Large intestine (tissue), 3 donors: Measurements from ENCODE around the gene VPS26B. TPM values are rescaled to one million over a fixed set of nuclear protein-coding genes. Genes with fewer than 3 reads are reported as not detected.

Experiments
- DNase-seq, 2 donors: peaks; one replicate each; pipeline versions ENCODE4 v3.0.0 to v3.0.0-alpha.2; 2013
- H3K27ac ChIP-seq: one replicate; pipeline ENCODE4 v1.5.1; 2013; ENCODE audit warnings: low read length
- H3K27me3 ChIP-seq: 2 replicates; pipeline ENCODE4 v1.6.1; 2013; ENCODE audit warnings: low read length; ENCODE audit not compliant: control insufficient read depth, insufficient read depth
- H3K36me3 ChIP-seq: 2 replicates; pipeline ENCODE4 v1.6.1; 2013; ENCODE audit warnings: low read length; ENCODE audit not compliant: control insufficient read depth, insufficient read depth
- H3K4me1 ChIP-seq: one replicate; pipeline ENCODE4 v1.6.1; 2013; ENCODE audit warnings: low read length; ENCODE audit not compliant: control insufficient read depth, insufficient read depth
- H3K4me3 ChIP-seq: one replicate; pipeline ENCODE4 v1.5.1; 2013; ENCODE audit warnings: low read length
- H3K9me3 ChIP-seq: one replicate; pipeline ENCODE4 v1.6.1; 2013; ENCODE audit warnings: mild to moderate bottlenecking, low read depth, low read length, moderate library complexity; ENCODE audit not compliant: control insufficient read depth
- whole genome bisulfite sequencing: methylation state at CpG from one replicate; pipeline ENCODE4 v1.1.5; 2013; ENCODE audit warnings: low lambda C conversion rate; ENCODE audit not compliant: insufficient coverage; 5-methylcytosine and 5-hydroxymethylcytosine counted together
- polyA plus RNA-seq: library from polyadenylated mRNA; unstranded; fragments of 120-200 nt; gene quantifications from one replicate; pipeline ENCODE4 v1.2.1, GENCODE V29; 2013

Gene VPS26B
- polyA plus RNA-seq, 1 donor, result 49.7 TPM

DNA sequence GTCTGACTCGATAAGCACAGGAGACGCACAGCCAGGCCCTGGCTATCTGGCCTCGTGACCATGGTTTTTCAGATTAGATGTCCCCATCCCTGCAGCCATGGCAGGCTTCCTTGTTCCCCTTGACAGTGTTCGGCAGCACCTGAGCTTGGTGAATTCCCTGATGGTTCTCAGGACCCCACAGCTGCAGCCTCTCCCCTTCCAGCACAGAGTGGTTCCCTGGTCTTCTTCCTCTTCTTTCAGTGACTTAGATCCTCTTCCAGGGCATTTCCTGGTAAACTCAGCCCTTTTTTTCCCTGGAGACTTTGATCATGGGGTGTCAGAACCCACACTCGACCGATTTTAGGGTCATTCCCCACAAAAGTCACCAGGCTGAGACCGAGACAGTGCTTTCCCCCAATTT lies 66.2 kb downstream of the VPS26B start:
- peaks cover 12% of the 10 kb centered on the region for H3K27me3 ChIP-seq
- H3K4me1 ChIP-seq, result no peaks in the 10 kb centered on the region
- 100% methylated on average over 1 of the region's 7 CpGs for WGBS
- H3K9me3 ChIP-seq, result no peaks in the 10 kb centered on the region
- H3K36me3 ChIP-seq, result no peaks in the 10 kb centered on the region
- no peak overlapping the region for H3K27ac ChIP-seq
- no peak overlapping the region for H3K4me3 ChIP-seq
- no peak for DNase-seq

DNA sequence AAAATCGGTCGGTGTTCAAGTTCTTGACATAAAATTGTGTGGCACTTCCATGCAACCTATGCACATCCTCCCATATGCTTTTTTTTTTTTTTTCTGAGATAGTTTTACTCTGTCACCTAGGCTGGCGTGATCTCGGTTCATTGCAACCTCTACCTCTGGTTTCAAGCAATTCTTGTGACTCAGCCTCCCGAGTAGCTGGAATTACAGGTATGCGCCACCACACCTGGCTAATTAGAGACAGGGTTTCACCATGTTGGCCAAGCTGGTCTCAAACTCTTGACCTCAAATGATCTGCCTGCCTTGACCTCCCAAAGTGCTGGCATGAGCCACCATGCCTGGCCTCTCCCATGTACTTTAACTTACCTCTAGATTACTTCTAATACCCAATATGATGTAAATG lies 66.7 kb downstream of the VPS26B start:
- 100% methylated on average over 2 of the region's 6 CpGs for WGBS
- no peak for DNase-seq
- H3K27me3 ChIP-seq, result peaks cover 12% of the 10 kb centered on the region
- no peaks in the 10 kb centered on the region for H3K36me3 ChIP-seq
- no peaks in the 10 kb centered on the region for H3K4me1 ChIP-seq
- no peaks in the 10 kb centered on the region for H3K9me3 ChIP-seq
- no peak overlapping the region for H3K4me3 ChIP-seq
- no peak overlapping the region for H3K27ac ChIP-seq

DNA sequence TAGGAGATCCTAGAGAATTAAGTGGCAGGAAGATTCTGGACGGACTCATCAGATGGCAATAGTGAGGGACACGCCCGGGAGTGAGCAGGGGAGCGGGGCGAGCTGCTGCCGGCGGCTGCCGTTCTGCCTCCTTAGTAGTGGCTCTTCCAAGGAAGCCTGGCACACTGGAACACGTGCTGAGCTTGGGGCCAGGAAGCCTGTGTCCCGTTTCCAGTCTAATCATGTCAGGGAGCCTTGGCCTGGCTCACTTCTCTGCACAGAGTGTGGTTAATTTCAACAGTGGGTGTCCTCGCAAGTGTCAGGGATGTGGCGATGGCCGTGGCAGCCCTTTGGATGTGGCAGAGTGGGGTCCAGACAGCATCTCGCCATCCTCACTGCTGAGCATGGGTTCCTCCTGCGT lies 68.2 kb downstream of the VPS26B start:
- H3K36me3 ChIP-seq, result no peaks in the 10 kb centered on the region

DNA sequence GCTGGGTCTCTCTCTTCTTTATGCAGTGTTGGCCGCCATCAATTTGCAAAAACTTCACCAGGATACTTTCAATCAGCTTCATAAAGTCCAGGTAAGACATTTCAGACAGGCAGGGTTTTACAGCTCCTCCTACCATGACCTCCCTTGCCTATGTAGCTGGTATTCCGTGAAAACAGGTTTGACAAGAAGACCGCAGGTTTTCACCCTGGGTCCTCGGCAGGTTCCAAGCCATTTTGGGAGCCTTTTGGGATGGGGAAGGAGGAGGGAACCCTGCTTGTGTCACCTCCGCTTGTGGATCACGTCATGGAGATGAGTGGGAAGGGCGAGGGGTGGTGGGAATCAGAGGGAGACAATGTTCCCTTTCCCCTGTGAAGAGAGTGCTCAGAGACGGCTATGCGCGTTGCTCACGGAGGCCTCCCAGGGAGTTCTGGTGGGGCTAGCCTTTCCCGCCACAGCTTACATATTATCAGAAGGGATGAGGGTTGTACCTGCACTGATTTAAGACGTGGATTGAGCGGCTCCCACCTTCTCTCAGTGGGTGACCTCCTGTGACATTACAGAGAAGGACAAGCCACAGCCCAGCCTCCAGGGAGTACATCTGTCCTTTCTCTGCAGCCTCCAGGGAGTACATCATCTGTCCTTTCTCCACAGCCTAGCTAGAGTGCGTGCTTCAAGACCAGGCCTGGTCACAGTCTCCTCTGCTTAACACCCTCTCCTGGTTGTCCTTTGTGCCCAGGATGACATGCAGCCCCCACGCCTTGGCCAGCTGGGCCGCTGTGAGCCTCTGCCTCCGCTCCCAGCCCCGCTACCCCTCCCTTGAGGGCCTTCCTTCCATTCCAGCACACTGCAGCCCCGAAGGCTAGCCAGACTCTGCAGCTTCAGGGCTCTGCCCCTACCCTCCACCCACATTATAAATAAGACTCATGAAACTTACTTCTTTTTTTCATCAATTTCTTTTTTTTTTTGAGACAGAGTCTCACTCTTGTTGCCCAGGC lies 68.9 kb downstream of the VPS26B start:
- Histone ChIP-seq H3K27me3 (peaks cover 9% of the 10 kb centered on the region), H3K4me3 (no peak overlapping the region), H3K27ac (no peak overlapping the region), H3K36me3 (no peaks in the 10 kb centered on the region), H3K4me1 (no peaks in the 10 kb centered on the region), H3K9me3 (no peaks in the 10 kb centered on the region)
- 100% methylated on average over 1 of the region's 20 CpGs for WGBS
- no peak for DNase-seq

More for the DNA sequence above, 68.2 kb downstream of the VPS26B start:
- WGBS, result no CpG with 5 or more reads among the region's 15 CpGs
- H3K9me3 ChIP-seq, result no peaks in the 10 kb centered on the region
- DNase-seq, result no peak
- H3K4me3 ChIP-seq, result no peak overlapping the region
- no peaks in the 10 kb centered on the region for H3K4me1 ChIP-seq
- H3K27me3 ChIP-seq, result peaks cover 12% of the 10 kb centered on the region
- no peak overlapping the region for H3K27ac ChIP-seq

DNA sequence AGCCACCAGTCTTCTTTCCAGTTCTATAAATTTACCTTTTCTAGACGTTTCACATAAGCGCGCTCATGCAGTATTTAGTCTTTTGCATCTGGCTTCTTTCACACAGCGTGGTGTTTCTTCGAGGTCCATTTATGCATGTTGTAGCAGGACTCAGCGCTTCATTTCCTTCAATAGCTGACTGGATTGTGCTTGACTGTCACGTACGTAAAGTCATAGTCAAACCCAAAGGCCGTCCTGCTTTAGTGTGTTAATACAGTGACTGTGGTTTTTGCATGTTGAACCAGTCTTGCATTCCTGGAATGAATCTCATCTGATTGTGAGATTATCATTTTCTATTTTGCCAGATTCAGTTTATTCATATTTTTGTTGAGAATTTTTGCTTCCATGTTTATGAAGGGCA lies 70.2 kb downstream of the VPS26B start:
- Histone ChIP-seq H3K4me1 (no peaks in the 10 kb centered on the region), H3K27me3 (peaks cover 8% of the 10 kb centered on the region), H3K9me3 (no peaks in the 10 kb centered on the region), H3K36me3 (no peaks in the 10 kb centered on the region), H3K27ac (no peak overlapping the region), H3K4me3 (no peak overlapping the region)
- no CpG with 5 or more reads among the region's 9 CpGs for WGBS
- no peak for DNase-seq

Other genes starting within 250 kb of the VPS26B start
- gene JAM3, start 155.6 kb upstream of the VPS26B start, polyA plus RNA-seq, result 15.7 TPM
- 20.2 TPM for gene NCAPD3, start 704 bp upstream of the VPS26B start, polyA plus RNA-seq
- 58.8 TPM for gene THYN1, start 28.7 kb downstream of the VPS26B start, polyA plus RNA-seq
- 32.6 TPM for gene ACAD8, start 28.9 kb downstream of the VPS26B start, polyA plus RNA-seq
- 0.04 TPM for gene GLB1L3, start 51.7 kb downstream of the VPS26B start, polyA plus RNA-seq
- gene GLB1L2, start 107.3 kb downstream of the VPS26B start, polyA plus RNA-seq, result 6.7 TPM
- 2.0 TPM for gene B3GAT1, start 187.6 kb downstream of the VPS26B start, polyA plus RNA-seq